Psoas muscle (tissue), 8 donors: ENCODE data around the gene CNKSR2. TPM values are rescaled to one million over a fixed set of nuclear protein-coding genes. Genes with fewer than 3 reads are reported as not detected.

Experiments used
- ATAC-seq, 4 donors: fragments of 200-7000 bp; cut with Tn5 transposase; one replicate each; pipeline ENCODE4 v1.9.1; 2020; ENCODE audit warnings: moderate library complexity in 3 of 4, mild to moderate bottlenecking in 2 of 4
- DNase-seq, 2 donors: peaks; one replicate each; pipeline ENCODE4 v3.0.0-alpha.2; 2020
- H3K27ac ChIP-seq: fragments of 200-600 bp; one replicate; pipeline ENCODE4 v1.8.0; 2022
- H3K27me3 ChIP-seq, 3 donors: fragments of 200-600 bp in 1 of 3; one replicate each; pipeline versions ENCODE4 v1.6.1 to v1.8.0; 2013 to 2022; ENCODE audit warnings: low read length in 2 of 3, mild to moderate bottlenecking in 2 of 3, moderate library complexity in 1 of 3; ENCODE audit not compliant: insufficient read depth in 3 of 3
- H3K36me3 ChIP-seq, 2 donors: fragments of 200-600 bp in 1 of 2; one replicate each; pipeline versions ENCODE4 v1.6.1 to v1.8.0; 2013 to 2022; ENCODE audit warnings: low read depth in 1 of 2, mild to moderate bottlenecking in 1 of 2, moderate library complexity in 1 of 2; ENCODE audit not compliant: insufficient read depth in 1 of 2
- H3K4me1 ChIP-seq: fragments of 200-600 bp; one replicate; pipeline ENCODE4 v1.8.0; 2022
- H3K4me3 ChIP-seq: fragments of 200-600 bp; one replicate; pipeline ENCODE4 v1.8.0; 2022; ENCODE audit warnings: mild to moderate bottlenecking
- H3K9me3 ChIP-seq: fragments of 200-600 bp; one replicate; pipeline ENCODE4 v1.8.0; 2022
- WGBS, 3 donors: extraction: QIAGEN DNeasy Blood & Tissue Kit; methylation state at CpG; one replicate each; pipeline versions ENCODE4 v1.1.6 to v1.1.7; 2013; 5-methylcytosine and 5-hydroxymethylcytosine counted together
- intact Hi-C, 2 donors: fragments of 100-400 bp; cut with DNase I; formaldehyde crosslinking; loops; one replicate each; pipeline versions ENCODE4 v1.11.0 to v1.14.2; 2022
- polyA plus RNA-seq, 3 donors: library from polyadenylated mRNA; stranded (reverse); fragments of 200-250 nt; gene quantifications; one replicate each; pipeline ENCODE4 v1.2.3, GENCODE V29; 2013
- total RNA-seq, 4 donors: library from RNA; stranded (reverse); fragmentation: NEBNext Ultra II Directional in 2 of 4; extraction: Animal tissue kit (Norgen Biotek cat#: 25700) in 2 of 4; gene quantifications; one replicate each; pipeline versions ENCODE4 v1.2.1 to v1.2.4, GENCODE V29; 2021 to 2023
- TF ChIP-seq, protein P1 (sequence below): fragments of 200-600 bp; IDR thresholded peaks from one replicate; pipeline ENCODE4 v1.8.0; 2022; ENCODE audit warnings: antibody characterized with exemption
- donor health status: healthy with polysubstance abuse.
- donor health status: DM: no; HTN: no; CAD: no; lungs with moderate emphysema.
- donor health status: Bipolar disorder and iron deficiency.
- donor health status: healthy.
- donor health status: DM: yes; HTN: yes; CAD: no.
- donor health status: DM: no; HTN: no; CAD: no.
- donor health status: DM: no; HTN: no; CAD: no.
- donor health status: DM: yes; HTN: yes; CAD: no.

Gene CNKSR2
- total and polyA plus RNA-seq, 7 donors, result 0.10 to 0.36 (median 0.16) TPM

DNA sequence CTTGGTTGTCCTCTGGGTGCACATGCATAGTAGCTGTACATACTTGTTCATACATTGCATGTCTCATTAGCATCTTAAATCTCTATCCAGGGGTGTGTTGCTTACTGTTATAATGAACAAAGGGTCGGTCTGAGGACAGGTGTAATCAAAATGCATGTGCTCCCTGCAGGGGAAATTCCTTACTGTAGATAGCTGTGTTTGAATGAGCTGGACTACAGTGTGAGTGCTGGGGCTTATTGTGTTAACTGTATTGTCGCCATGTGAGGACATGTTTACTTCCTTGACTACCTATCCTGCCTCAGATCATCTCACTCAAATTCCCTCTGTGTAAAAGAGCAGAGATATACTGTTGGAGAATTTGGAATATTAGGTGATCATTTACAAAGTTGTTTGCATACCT is 185.2 kb downstream of the CNKSR2 start:
- no peak for ATAC-seq
- intact Hi-C loops, result no loop called here
- Histone ChIP-seq H3K27ac (no peak overlapping the region), H3K9me3 (no peaks in the 10 kb centered on the region), H3K27me3 (no peaks in the 10 kb centered on the region), H3K4me3 (no peak overlapping the region), H3K36me3 (no peaks in the 10 kb centered on the region), H3K4me1 (no peaks in the 10 kb centered on the region)
- no peak for DNase-seq
- TF ChIP-seq, protein P1, sequence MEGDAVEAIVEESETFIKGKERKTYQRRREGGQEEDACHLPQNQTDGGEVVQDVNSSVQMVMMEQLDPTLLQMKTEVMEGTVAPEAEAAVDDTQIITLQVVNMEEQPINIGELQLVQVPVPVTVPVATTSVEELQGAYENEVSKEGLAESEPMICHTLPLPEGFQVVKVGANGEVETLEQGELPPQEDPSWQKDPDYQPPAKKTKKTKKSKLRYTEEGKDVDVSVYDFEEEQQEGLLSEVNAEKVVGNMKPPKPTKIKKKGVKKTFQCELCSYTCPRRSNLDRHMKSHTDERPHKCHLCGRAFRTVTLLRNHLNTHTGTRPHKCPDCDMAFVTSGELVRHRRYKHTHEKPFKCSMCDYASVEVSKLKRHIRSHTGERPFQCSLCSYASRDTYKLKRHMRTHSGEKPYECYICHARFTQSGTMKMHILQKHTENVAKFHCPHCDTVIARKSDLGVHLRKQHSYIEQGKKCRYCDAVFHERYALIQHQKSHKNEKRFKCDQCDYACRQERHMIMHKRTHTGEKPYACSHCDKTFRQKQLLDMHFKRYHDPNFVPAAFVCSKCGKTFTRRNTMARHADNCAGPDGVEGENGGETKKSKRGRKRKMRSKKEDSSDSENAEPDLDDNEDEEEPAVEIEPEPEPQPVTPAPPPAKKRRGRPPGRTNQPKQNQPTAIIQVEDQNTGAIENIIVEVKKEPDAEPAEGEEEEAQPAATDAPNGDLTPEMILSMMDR, result no peak
- 54 to 78% (median 75%) methylated on average over 2 of the region's 2 CpGs for WGBS, 3 donors

DNA sequence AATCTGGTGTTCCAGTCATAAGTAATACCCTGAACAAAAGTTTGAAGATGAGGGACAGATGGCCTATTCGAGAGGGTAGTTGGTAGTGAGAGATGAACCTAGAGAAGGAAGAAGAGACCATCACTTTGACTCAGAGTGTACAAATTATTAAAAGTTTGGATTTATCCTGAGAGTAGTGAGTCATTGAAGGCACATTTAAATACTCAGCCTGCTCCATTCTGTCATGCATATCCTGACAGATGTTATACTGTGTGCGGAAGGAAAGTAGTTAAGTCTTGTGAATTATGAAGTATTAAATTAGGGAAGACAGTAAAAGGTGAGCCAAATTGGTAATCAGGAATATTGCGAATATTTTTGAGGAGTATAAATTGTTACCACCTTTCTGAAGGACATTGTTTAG is 190.8 kb downstream of the CNKSR2 start:
- Histone ChIP-seq H3K36me3 (no peaks in the 10 kb centered on the region), H3K27ac (no peak overlapping the region), H3K4me3 (no peak overlapping the region), H3K4me1 (no peaks in the 10 kb centered on the region), H3K27me3 (no peaks in the 10 kb centered on the region), H3K9me3 (no peaks in the 10 kb centered on the region)
- WGBS, 3 donors, result 82 to 98% (median 89%) methylated on average over 3 of the region's 3 CpGs
- DNase-seq (no peak), ATAC-seq (no peak)
- intact Hi-C loops, result no loop called here
- TF ChIP-seq, protein P1, result no peak

DNA sequence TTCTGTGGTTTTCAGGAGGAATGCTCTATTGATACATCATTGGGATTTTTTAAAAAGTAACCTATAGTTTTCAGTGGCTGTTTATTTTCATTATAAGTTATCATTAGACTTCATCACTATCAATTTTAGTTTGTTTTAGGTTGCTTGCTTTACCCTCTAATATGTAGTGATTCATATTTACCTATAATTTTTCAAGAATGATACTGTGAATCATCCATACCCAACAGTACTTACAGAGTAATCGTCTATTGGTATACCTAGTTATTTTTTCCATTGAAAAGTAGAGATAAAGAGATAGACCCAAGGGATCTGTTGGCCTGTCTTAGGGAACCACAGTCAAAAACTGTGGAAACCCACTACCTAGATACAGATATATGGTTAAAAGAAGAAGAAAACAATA is 200.6 kb downstream of the CNKSR2 start:
- no peaks in the 10 kb centered on the region for H3K4me1 ChIP-seq
- no peaks in the 10 kb centered on the region for H3K27me3 ChIP-seq
- 85 to 91% (median 88%) methylated on average over 1 of the region's 1 CpG for WGBS, 3 donors
- H3K9me3 ChIP-seq, result peaks cover 10% of the 10 kb centered on the region
- H3K27ac ChIP-seq, result no peak overlapping the region
- intact Hi-C loops, result no loop called here
- H3K4me3 ChIP-seq, result no peak overlapping the region
- H3K36me3 ChIP-seq, result no peaks in the 10 kb centered on the region
- ATAC-seq (no peak), DNase-seq (no peak)
- TF ChIP-seq, protein P1, result no peak

DNA sequence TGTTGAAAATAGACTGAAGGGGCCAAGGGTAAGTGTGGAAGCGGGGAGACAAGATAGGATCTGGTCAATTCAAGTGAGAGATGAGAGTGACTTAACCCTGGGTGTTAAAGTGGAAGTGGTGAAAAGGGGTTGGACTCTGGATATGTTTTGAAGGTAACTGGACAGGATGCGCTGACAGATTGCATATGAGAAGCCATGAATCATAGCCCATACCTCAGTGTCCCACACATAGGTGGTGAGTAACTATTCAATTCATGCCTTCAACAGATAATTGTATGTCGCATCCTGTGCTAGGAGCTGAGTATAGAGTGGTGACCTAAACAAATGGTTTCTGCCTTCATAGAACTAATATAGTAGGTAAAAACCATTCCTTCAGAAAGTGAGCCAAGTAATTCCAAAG is 207.3 kb downstream of the CNKSR2 start:
- ATAC-seq, result no peak
- intact Hi-C loops, result no loop called here
- Histone ChIP-seq H3K27ac (no peak overlapping the region), H3K27me3 (peaks cover 0 to 4% (median 0%) of the 10 kb centered on the region in 3 donors), H3K4me1 (no peaks in the 10 kb centered on the region), H3K4me3 (no peak overlapping the region), H3K36me3 (no peaks in the 10 kb centered on the region), H3K9me3 (no peaks in the 10 kb centered on the region)
- TF ChIP-seq, protein P1, result no peak
- 77 to 94% (median 92%) methylated on average over 3 of the region's 3 CpGs for WGBS, 3 donors
- no peak for DNase-seq

DNA sequence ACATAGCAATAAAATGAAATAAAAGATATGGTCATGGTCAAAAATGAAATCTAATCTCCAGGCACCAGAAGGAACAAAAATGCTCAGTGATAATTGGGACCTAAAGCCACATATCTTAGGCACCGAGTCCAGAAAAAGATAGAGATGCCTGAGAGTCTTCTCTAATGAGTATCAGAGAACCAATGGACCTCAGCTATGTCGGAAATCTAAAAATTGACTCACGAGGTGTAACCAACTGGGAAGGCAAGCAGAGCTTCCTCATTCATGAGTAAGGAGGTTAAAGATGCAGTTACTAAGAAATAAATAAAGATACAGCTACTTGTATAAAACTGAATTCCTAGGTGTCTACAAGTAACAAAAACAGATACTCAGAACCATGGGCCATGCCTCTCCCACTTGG is 211.8 kb downstream of the CNKSR2 start:
- TF ChIP-seq, protein P1, result no peak
- WGBS, 3 donors, result 78 to 89% (median 88%) methylated on average over 3 of the region's 3 CpGs
- H3K27ac ChIP-seq, result no peak overlapping the region
- ATAC-seq (no peak), DNase-seq (no peak)
- no peaks in the 10 kb centered on the region for H3K4me1 ChIP-seq
- peaks cover 10% of the 10 kb centered on the region for H3K9me3 ChIP-seq
- no peaks in the 10 kb centered on the region for H3K36me3 ChIP-seq
- intact Hi-C loops, result no loop called here
- H3K4me3 ChIP-seq, result no peak overlapping the region
- no peaks in the 10 kb centered on the region for H3K27me3 ChIP-seq
